MCF 10A (cell line): Measurements from ENCODE around the gene SLIT3. TPM values are rescaled to one million over a fixed set of nuclear protein-coding genes. Genes with fewer than 3 reads are reported as not detected.
A peak's percentile ranks its signal among the peaks of the same experiment; 100 is the strongest.

Source experiments
- BruUV-seq: library from RNA; stranded (reverse); fragments of 400-500 nt; replicated peaks from 2 replicates; lab custom pipeline; 2021; lab: Mats Ljungman, UMichigan
- CTCF ChIA-PET: fragments of 300-600 bp; sonication (Branson Sonifier 250); formaldehyde crosslinking; extraction: SDS; loops from one replicate; lab custom pipeline; 2021; ENCODE audit warnings: antibody characterized with exemption, inconsistent platforms; lab: Yijun Ruan, JAX
- POLR2A ChIA-PET: fragments of 300-600, 350-650 bp; sonication (Branson Sonifier 250); formaldehyde crosslinking; extraction: SDS; loops from one replicate; lab custom pipeline; 2020; ENCODE audit warnings: antibody characterized with exemption, inconsistent platforms; lab: Yijun Ruan, JAX
- DNase-seq: peaks from one replicate; pipeline ENCODE4 v3.0.0-alpha.2; 2018; ENCODE audit not compliant: unreplicated experiment
- H3K27ac Mint-ChIP-seq: one replicate; pipeline ENCODE4 v1.8.0; 2022; ENCODE audit warnings: mild to moderate bottlenecking, low read depth, mixed read lengths; ENCODE audit not compliant: unreplicated experiment
- H3K27me3 Mint-ChIP-seq: one replicate; pipeline ENCODE4 v1.8.0; 2022; ENCODE audit warnings: mixed read lengths; ENCODE audit not compliant: insufficient read depth, unreplicated experiment
- H3K36me3 Mint-ChIP-seq: one replicate; pipeline ENCODE4 v1.8.0; 2022; ENCODE audit warnings: mild to moderate bottlenecking, moderate library complexity, mixed read lengths; ENCODE audit not compliant: insufficient read depth, unreplicated experiment
- H3K4me1 Mint-ChIP-seq: one replicate; pipeline ENCODE4 v1.8.0; 2022; ENCODE audit warnings: mixed read lengths; ENCODE audit not compliant: insufficient read depth, unreplicated experiment
- H3K4me3 Mint-ChIP-seq: one replicate; pipeline ENCODE4 v1.8.0; 2022; ENCODE audit warnings: mild to moderate bottlenecking, moderate library complexity, mixed read lengths; ENCODE audit not compliant: unreplicated experiment
- H3K9me3 Mint-ChIP-seq: one replicate; pipeline ENCODE4 v1.8.0; 2022; ENCODE audit warnings: mixed read lengths; ENCODE audit not compliant: unreplicated experiment
- intact Hi-C: fragments of 100-400 bp; cut with micrococcal nuclease; formaldehyde crosslinking; loops from 2 replicates; pipeline ENCODE4 v1.14.1; 2022
- total RNA-seq: library from RNA; stranded (reverse); gene quantifications from 2 replicates; pipeline ENCODE4 v1.2.3, GENCODE V29; 2022
- TF ChIP-seq, protein P1 (sequence below): fragments of 200-600 bp; IDR thresholded peaks from one replicate; pipeline ENCODE4 v1.8.0; 2022; ENCODE audit warnings: antibody characterized with exemption, mild to moderate bottlenecking; ENCODE audit not compliant: unreplicated experiment

Gene SLIT3
- total RNA-seq, 1 experiment from 2014 or later: 0.89 TPM

DNA sequence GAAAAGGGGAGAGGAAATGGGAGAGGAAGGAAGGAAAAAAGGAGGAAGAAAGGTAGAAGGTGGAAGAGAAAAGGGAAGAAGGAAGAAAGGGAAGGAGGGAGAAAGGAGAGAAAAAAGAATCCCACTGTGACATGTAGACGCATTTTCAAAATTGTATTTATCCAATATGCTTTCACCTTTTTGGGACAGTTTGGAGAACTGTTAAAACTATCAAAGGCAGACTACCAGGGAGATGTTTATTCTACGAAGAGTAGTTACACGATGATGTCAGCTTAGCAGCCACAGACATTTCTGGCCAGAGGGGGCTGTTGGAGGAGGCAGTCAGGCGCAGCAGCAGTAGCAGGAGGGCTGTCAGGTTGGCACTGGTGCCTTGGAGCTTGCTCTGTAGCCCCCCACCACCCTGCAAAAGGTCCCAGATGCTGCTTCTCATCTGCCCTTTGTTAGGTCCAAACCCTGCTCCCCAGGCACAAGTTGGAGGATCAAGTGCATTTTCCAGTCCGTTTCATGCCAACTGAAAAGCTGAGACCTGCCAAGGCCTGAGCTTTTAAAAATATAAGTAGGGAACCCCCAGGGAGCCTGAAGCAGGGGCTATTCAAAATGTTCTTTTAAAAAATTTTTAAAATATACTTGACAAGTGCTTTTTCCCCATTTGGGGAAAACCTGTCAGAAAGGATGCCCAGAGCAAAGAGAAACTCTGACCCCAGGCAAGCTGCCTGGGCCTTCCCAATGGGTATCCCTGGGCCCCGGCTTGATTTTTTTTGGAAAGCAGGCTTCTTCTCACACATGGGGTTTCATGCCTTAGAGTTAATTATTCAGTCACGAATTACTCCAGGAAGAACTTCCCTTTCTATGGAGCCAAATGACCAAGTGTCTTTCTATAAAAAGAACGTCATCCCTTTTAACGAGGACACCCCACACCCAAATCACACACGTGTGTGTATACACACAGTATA, 203.3 kb downstream of the SLIT3 start:
- no peak for DNase-seq
- H3K27ac Mint-ChIP-seq: no peak overlapping the region
- ChIA-PET CTCF (interaction anchor here (0.6 to 1.4 kb wide), 3 partner anchors 110 to 446 kb away, joined by 3 to 5 read pairs (median 4); no protein-coding TSS in a partner anchor), POLR2A (no interaction called here)
- H3K4me3 Mint-ChIP-seq: no peak overlapping the region
- peaks cover 6% of the 10 kb centered on the region for H3K4me1 Mint-ChIP-seq
- intact Hi-C loops: no loop called here
- H3K36me3 Mint-ChIP-seq: no peaks in the 10 kb centered on the region
- no peaks in the 10 kb centered on the region for H3K27me3 Mint-ChIP-seq
- peaks cover 8% of the 10 kb centered on the region for H3K9me3 Mint-ChIP-seq
- no TSS peak for BruUV-seq
- TF ChIP-seq, protein P1, sequence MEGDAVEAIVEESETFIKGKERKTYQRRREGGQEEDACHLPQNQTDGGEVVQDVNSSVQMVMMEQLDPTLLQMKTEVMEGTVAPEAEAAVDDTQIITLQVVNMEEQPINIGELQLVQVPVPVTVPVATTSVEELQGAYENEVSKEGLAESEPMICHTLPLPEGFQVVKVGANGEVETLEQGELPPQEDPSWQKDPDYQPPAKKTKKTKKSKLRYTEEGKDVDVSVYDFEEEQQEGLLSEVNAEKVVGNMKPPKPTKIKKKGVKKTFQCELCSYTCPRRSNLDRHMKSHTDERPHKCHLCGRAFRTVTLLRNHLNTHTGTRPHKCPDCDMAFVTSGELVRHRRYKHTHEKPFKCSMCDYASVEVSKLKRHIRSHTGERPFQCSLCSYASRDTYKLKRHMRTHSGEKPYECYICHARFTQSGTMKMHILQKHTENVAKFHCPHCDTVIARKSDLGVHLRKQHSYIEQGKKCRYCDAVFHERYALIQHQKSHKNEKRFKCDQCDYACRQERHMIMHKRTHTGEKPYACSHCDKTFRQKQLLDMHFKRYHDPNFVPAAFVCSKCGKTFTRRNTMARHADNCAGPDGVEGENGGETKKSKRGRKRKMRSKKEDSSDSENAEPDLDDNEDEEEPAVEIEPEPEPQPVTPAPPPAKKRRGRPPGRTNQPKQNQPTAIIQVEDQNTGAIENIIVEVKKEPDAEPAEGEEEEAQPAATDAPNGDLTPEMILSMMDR: no peak

DNA sequence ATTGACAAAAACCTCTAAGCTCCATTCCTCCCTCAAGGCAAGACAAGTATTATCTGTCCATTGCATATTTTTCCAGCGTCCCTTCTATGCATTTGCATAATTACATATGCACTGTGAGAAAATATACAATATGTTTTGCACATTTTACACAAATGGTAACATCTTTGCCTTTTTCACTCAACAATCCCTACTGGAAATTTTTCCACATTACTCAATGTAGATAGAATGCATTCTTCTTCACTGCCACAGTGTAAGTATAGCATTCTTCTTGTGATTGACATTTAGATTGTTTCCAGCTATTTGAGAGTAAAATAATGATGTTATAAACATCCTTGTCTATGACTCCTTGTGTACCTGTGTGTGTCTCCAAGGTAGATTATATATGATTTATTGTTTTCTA, 205.0 kb downstream of the SLIT3 start:
- TF ChIP-seq, protein P1: no peak
- POLR2A ChIA-PET: no interaction called here
- CTCF ChIA-PET: interaction anchor here (0.5 to 0.6 kb wide), 2 partner anchors 12 to 392 kb away, joined by 4 read pairs; no protein-coding TSS in a partner anchor

DNA sequence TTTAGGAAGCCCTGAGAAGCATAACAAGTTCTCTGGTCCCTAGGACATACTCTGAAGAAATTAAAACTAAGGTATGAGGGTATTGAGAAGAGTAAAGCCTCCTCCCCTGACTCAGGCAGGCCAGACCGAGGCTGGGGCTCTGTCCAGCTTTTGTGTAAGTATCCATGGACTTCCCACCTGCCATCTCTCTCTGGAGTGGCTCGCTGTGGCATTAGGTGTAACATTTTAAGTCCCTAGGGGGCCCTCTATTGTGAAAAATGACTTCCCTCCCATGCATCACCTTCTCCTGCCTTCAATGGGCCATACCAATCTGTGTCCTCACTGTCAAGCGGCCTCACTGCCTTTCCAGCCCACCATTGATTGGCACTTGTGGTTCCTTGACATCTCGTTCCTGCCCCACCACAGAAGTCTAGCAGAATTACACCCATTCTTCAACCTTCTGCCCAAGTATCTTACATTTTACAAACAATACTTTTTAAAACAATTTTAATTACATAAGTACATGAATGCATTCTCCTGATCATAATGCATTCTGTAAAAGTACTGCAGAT, 205.5 kb downstream of the SLIT3 start:
- POLR2A ChIA-PET: interaction anchor here (0.6 to 0.8 kb wide), 2 partner anchors 10 to 258 kb away, joined by 3 read pairs; no protein-coding TSS in a partner anchor
- Mint-ChIP-seq H3K4me3 (peak overlapping the region; percentile 0), H3K4me1 (peaks cover 6% of the 10 kb centered on the region), H3K9me3 (peaks cover 22% of the 10 kb centered on the region), H3K27me3 (no peaks in the 10 kb centered on the region), H3K27ac (peak overlapping the region; percentile 70), H3K36me3 (no peaks in the 10 kb centered on the region)
- intact Hi-C loops: no loop called here
- peak; percentile 17 for DNase-seq
- TF ChIP-seq, protein P1: no peak
- CTCF ChIA-PET: interaction anchor here (0.5 to 1.9 kb wide), 4 partner anchors 9 to 391 kb away, joined by 4 to 6 read pairs (median 4); no protein-coding TSS in a partner anchor
- BruUV-seq: no TSS peak

More for the DNA sequence above, 205.0 kb downstream of the SLIT3 start:
- intact Hi-C loops: no loop called here
- no peaks in the 10 kb centered on the region for H3K27me3 Mint-ChIP-seq
- DNase-seq: no peak
- no peaks in the 10 kb centered on the region for H3K36me3 Mint-ChIP-seq
- no peak overlapping the region for H3K4me3 Mint-ChIP-seq
- BruUV-seq: no TSS peak
- peaks cover 6% of the 10 kb centered on the region for H3K4me1 Mint-ChIP-seq
- no peak overlapping the region for H3K27ac Mint-ChIP-seq
- H3K9me3 Mint-ChIP-seq: peaks cover 17% of the 10 kb centered on the region
